Renal pelvis (tissue), 4 donors: ENCODE data around the gene HIRIP3. TPM values are rescaled to one million over a fixed set of nuclear protein-coding genes. Genes with fewer than 3 reads are reported as not detected.
"Not testable (repeated sequence)": the region's sequence is repeated elsewhere in the genome, so short reads cannot be mapped to it uniquely, and the experiment has no call there.

ENCODE experiments used
- DNase-seq: peaks from one replicate; pipeline ENCODE4 v3.0.0-alpha.2; 2013
- polyA plus RNA-seq, 3 donors: library from polyadenylated mRNA; unstranded; fragments of 120-200 nt; gene quantifications; one replicate each; pipeline ENCODE4 v1.2.1, GENCODE V29; 2013; ENCODE audit not compliant: insufficient read length in 3 of 3

HIRIP3 gene
- polyA plus RNA-seq, 3 donors: 19.9 to 22.2 (median 20.7) TPM

- no peak for DNase-seq
These were observed 32.9 kb downstream of the HIRIP3 start for GRCh38 chr16:29962344-29962994.

- DNase-seq: peak; percentile 91
These were observed 33.7 kb downstream of the HIRIP3 start, which contains the start of gene TMEM219 for GRCh38 chr16:29961479-29962343. Gene TMEM219 (plus strand): TSS chr16:29962079. CDS start chr16:29963144, 1,065 bp downstream.

GRCh38 chr16:29961127-29961478, 34.3 kb downstream of the HIRIP3 start:
- DNase-seq: no peak

GRCh38 chr16:29959821-29960220, 35.6 kb downstream of the HIRIP3 start:
- DNase-seq: not testable (repeated sequence)

DNA sequence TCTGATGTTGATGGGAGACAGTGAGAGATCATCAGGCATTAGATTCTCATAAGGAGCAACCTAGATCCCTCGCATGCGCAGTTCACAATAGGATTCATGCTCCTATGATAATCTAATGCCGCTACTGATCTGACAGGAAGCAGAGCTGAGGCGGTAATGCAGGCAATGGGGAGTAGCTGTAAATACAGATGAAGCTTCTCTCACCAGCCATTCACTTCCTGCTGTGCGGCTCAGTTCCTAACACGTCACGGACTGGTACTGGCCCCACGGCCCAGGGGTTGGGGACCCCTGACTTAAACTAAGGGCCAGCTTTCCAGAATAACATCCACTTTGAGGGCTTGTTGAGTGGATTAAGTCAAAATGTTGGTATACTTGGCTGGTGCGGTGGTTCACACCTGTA, 36.1 kb downstream of the HIRIP3 start:
- no peak for DNase-seq

GRCh38 chr16:29958756-29959155, 36.7 kb downstream of the HIRIP3 start:
- DNase-seq: no peak

- no peak for DNase-seq
These were observed 43.6 kb downstream of the HIRIP3 start for GRCh38 chr16:29951625-29952365.

GRCh38 chr16:29950806-29951461, 44.5 kb downstream of the HIRIP3 start:
- DNase-seq: no peak

DNA sequence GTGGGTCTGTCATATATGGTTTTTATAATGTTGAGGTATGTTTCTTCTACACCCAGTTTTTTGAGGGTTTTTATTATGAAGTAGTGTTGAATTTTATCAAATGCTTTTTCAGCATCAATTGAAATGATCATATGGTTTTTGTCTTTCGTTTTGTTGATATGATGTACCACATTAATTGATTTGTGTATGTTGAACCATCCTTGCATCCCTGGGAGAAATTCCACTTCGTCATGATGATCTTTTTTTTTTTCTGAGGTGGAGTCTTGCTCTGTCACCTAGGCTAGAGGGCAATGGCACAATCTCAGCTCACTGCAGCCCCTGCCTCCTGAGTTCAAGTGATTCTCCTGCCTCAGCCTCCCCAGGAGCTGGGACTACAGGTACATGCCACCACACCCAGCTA, 47.5 kb downstream of the HIRIP3 start:
- DNase-seq: no peak

DNA sequence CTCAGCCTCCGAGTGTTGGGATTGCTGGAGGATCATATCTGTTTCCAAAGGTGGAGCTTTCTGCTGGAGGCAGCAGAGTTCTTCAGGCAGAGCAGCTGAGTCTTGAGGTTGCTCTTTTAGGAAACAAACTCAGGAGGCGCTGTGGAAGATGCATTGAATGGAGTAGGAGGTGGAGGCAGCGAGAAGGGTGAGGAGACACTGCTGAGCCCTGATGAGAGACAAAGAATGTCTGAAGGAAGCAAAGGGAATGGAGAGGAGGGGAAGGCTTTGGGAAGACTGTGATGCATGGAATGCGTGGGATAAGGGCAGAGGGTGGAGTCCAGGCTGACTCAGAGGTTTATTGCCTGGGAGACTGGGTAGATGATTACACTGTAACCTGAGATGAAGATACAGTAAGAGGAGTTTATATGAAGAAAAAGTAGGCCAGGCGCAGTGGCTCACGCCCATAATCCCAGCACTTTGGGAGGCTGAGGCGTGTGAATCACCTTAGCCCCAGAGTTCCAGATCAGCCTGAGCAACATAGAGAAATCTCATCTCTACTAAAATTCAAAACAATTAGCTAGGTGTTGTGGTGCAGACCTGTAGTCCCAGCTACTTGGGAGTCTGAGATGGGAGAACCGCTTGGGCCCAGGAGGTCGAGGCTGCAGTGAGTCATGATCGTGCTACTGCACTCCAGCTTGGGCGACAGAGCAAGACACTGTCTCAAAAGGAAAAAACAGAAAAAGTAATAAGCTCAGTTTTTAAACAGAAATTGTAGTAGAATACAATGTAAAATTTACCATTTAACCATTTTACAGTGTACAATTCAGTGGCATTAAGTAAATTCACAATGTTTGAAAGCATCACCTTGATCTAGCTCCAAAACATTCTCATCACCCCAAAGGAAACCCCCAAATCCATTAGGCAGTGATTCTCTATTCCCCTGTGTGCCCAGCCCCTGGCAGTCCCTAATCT, 51.3 kb downstream of the HIRIP3 start:
- DNase-seq: peak; percentile 88

Other genes with a start within 250 kb of the HIRIP3 start
- under 1 TPM; 0.12 to 0.34 (median 0.17) TPM for gene C16orf54, start 249.6 kb downstream of the HIRIP3 start, polyA plus RNA-seq
- under 1 TPM in 2 of 3 donors, not detected in 1; 0.03 to 0.05 TPM for gene ZG16, start 217.4 kb downstream of the HIRIP3 start, polyA plus RNA-seq
- gene KIF22, start 204.9 kb downstream of the HIRIP3 start, polyA plus RNA-seq: 10 to 100 TPM; 68.2 to 81.8 (median 77.3) TPM
- 100 to 1,000 TPM; 330 to 392 (median 348) TPM for gene MAZ, start 189.1 kb downstream of the HIRIP3 start, polyA plus RNA-seq
- gene PRRT2, start 183.4 kb downstream of the HIRIP3 start, polyA plus RNA-seq: 10 to 100 TPM; 15.4 to 22.5 (median 21.6) TPM
- 10 to 100 TPM; 40.2 to 44.1 (median 43.6) TPM for gene PAGR1, start 179.5 kb downstream of the HIRIP3 start, polyA plus RNA-seq
- 10 to 100 TPM; 16.1 to 24.7 (median 24.2) TPM for gene MVP, start 175.2 kb downstream of the HIRIP3 start, polyA plus RNA-seq
- gene CDIPT, start 132.4 kb downstream of the HIRIP3 start, polyA plus RNA-seq: 100 to 1,000 TPM; 111 to 120 (median 117) TPM
- gene SEZ6L2, start 96.1 kb downstream of the HIRIP3 start, polyA plus RNA-seq: 10 to 100 TPM; 10.1 to 13.6 (median 11.7) TPM
- 1 to 10 TPM in 2 of 3 donors, under 1 TPM in 1; 0.95 to 1.4 (median 1.0) TPM for gene ASPHD1, start 95.1 kb downstream of the HIRIP3 start, polyA plus RNA-seq
- 10 to 100 TPM; 14.8 to 30.9 (median 29.4) TPM for gene KCTD13, start 69.4 kb downstream of the HIRIP3 start, polyA plus RNA-seq
- gene TMEM219, start 33.5 kb downstream of the HIRIP3 start, polyA plus RNA-seq: 100 to 1,000 TPM; 106 to 123 (median 113) TPM
- 10 to 100 TPM; 51.0 to 56.5 (median 53.1) TPM for gene TAOK2, start 21.7 kb downstream of the HIRIP3 start, polyA plus RNA-seq
- 10 to 100 TPM; 52.3 to 64.9 (median 56.6) TPM for gene INO80E, start 624 bp upstream of the HIRIP3 start, polyA plus RNA-seq
- gene DOC2A, start 15.4 kb upstream of the HIRIP3 start, polyA plus RNA-seq: 1 to 10 TPM; 2.9 to 4.9 (median 4.6) TPM
- not detected for gene C16orf92, start 27.6 kb upstream of the HIRIP3 start, polyA plus RNA-seq
- gene TLCD3B, start 35.7 kb upstream of the HIRIP3 start, polyA plus RNA-seq: 1 to 10 TPM; 1.2 to 1.7 (median 1.2) TPM
- gene ALDOA, start 70.1 kb upstream of the HIRIP3 start, polyA plus RNA-seq: 100 to 1,000 TPM; 525 to 600 (median 593) TPM
- gene PPP4C, start 80.4 kb upstream of the HIRIP3 start, polyA plus RNA-seq: 100 to 1,000 TPM in 2 of 3 donors, 10 to 100 TPM in 1; 99.4 to 116 (median 109) TPM
- 1 to 10 TPM; 1.5 to 1.9 (median 1.7) TPM for gene TBX6, start 96.3 kb upstream of the HIRIP3 start, polyA plus RNA-seq
- gene YPEL3, start 100.6 kb upstream of the HIRIP3 start, polyA plus RNA-seq: 10 to 100 TPM; 58.6 to 70.9 (median 60.8) TPM
- 10 to 100 TPM; 11.3 to 13.6 (median 13.0) TPM for gene GDPD3, start 117.9 kb upstream of the HIRIP3 start, polyA plus RNA-seq
- gene MAPK3, start 127.6 kb upstream of the HIRIP3 start, polyA plus RNA-seq: 10 to 100 TPM; 84.3 to 88.5 (median 85.4) TPM
- 10 to 100 TPM in 1 of 3 donors, 1 to 10 TPM in 2; 9.2 to 15.1 (median 9.8) TPM for gene CORO1A, start 188.0 kb upstream of the HIRIP3 start, polyA plus RNA-seq
- gene BOLA2B, start 198.0 kb upstream of the HIRIP3 start, polyA plus RNA-seq: 10 to 100 TPM; 32.5 to 43.1 (median 37.9) TPM
- 10 to 100 TPM; 24.9 to 39.9 (median 35.5) TPM for gene SLX1A, start 198.3 kb upstream of the HIRIP3 start, polyA plus RNA-seq
- gene SULT1A3, start 203.6 kb upstream of the HIRIP3 start, polyA plus RNA-seq: 10 to 100 TPM; 10.6 to 25.3 (median 16.6) TPM